WTC11 (cell line): ENCODE data around the gene DRG2. TPM values are rescaled to one million over a fixed set of nuclear protein-coding genes. Genes with fewer than 3 reads are reported as not detected.

Experiments
- ATAC-seq: fragments of 200-7000 bp; cut with Tn5 transposase; 2 replicates; pipeline ENCODE4 v1.10.0; 2021; ENCODE audit warnings: mild to moderate bottlenecking, moderate library complexity
- CTCF ChIA-PET: fragments of 300-600 bp; sonication (Branson Sonifier 250); formaldehyde crosslinking; loops from one replicate; lab custom pipeline; 2021; ENCODE audit warnings: antibody characterized with exemption; lab: Charles Lee
- POLR2A ChIA-PET: fragments of 350-600 bp; sonication (Branson Sonifier 250); formaldehyde crosslinking; loops from one replicate; lab custom pipeline; 2021; ENCODE audit warnings: antibody characterized with exemption; lab: Charles Lee
- DNase-seq: peaks from one replicate; pipeline ENCODE4 v3.0.0; 2021; ENCODE audit warnings: low spot score
- H3K27ac Mint-ChIP-seq: 2 replicates; pipeline ENCODE4 v1.8.0; 2021; ENCODE audit warnings: mixed read lengths
- H3K27me3 Mint-ChIP-seq: 2 replicates; pipeline ENCODE4 v1.8.0; 2021; ENCODE audit warnings: low read depth, mild to moderate bottlenecking, moderate library complexity, mixed read lengths
- H3K36me3 Mint-ChIP-seq: 2 replicates; pipeline ENCODE4 v1.8.0; 2021; ENCODE audit warnings: mixed read lengths
- H3K4me1 Mint-ChIP-seq: 2 replicates; pipeline ENCODE4 v1.8.0; 2022; ENCODE audit warnings: mixed read lengths
- H3K4me3 Mint-ChIP-seq: 2 replicates; pipeline ENCODE4 v1.8.0; 2021; ENCODE audit warnings: mild to moderate bottlenecking, moderate library complexity, mixed read lengths
- H3K9me3 Mint-ChIP-seq: 2 replicates; pipeline ENCODE4 v1.8.0; 2021; ENCODE audit warnings: mixed read lengths
- ATF6 ChIP-seq: sonication (generic); formaldehyde crosslinking; IDR thresholded peaks from 2 replicates; pipeline ENCODE4 v1.8.1; 2023; ENCODE audit warnings: mild to moderate bottlenecking, missing genetic modification reagents
- CREB1 ChIP-seq: sonication (generic); formaldehyde crosslinking; IDR thresholded peaks from 2 replicates; pipeline ENCODE4 v1.8.0; 2023; ENCODE audit warnings: mild to moderate bottlenecking, missing genetic modification reagents
- CTCF ChIP-seq: fragments of 200-600 bp; IDR thresholded peaks from 2 replicates; pipeline ENCODE4 v1.8.0; 2022; ENCODE audit warnings: antibody characterized with exemption
- FOXK1 ChIP-seq: sonication (generic); formaldehyde crosslinking; IDR thresholded peaks from 2 replicates; pipeline ENCODE4 v1.8.0; 2022; ENCODE audit warnings: mild to moderate bottlenecking, moderate library complexity, missing genetic modification reagents
- HMGA2 ChIP-seq: fragments of 250-450 bp; sonication (Bioruptor Pico); IDR thresholded peaks from 2 replicates; pipeline ENCODE4 v1.4.0; 2021; ENCODE audit warnings: mild to moderate bottlenecking, moderate library complexity
- IRF2 ChIP-seq: sonication (generic); formaldehyde crosslinking; IDR thresholded peaks from 2 replicates; pipeline ENCODE4 v1.8.0; 2022; ENCODE audit warnings: low read depth, missing genetic modification reagents, borderline replicate concordance
- JUN ChIP-seq: sonication (generic); formaldehyde crosslinking; IDR thresholded peaks from 2 replicates; pipeline ENCODE4 v1.8.0; 2023; ENCODE audit warnings: mild to moderate bottlenecking, missing genetic modification reagents
- MYBL2 ChIP-seq: sonication (generic); formaldehyde crosslinking; IDR thresholded peaks from 2 replicates; pipeline ENCODE4 v1.8.1; 2023; ENCODE audit warnings: mild to moderate bottlenecking, moderate library complexity, missing genetic modification reagents
- NR2C2 ChIP-seq: sonication (generic); formaldehyde crosslinking; IDR thresholded peaks from 2 replicates; pipeline ENCODE4 v1.8.0; 2022; ENCODE audit warnings: mild to moderate bottlenecking, missing genetic modification reagents
- NR3C1 ChIP-seq: sonication (generic); formaldehyde crosslinking; conservative IDR thresholded peaks from 2 replicates; pipeline ENCODE4 v1.8.1; 2023; ENCODE audit warnings: low read depth, mild to moderate bottlenecking, missing genetic modification reagents
- OVOL2 ChIP-seq: fragments of 250-450 bp; sonication (Bioruptor Pico); IDR thresholded peaks from 2 replicates; pipeline ENCODE4 v1.9.0; 2021; ENCODE audit warnings: mild to moderate bottlenecking, borderline replicate concordance
- SP1 ChIP-seq: sonication (generic); formaldehyde crosslinking; conservative IDR thresholded peaks from 2 replicates; pipeline ENCODE4 v1.8.1; 2022; ENCODE audit warnings: missing genetic modification reagents
- TEAD4 ChIP-seq: sonication (generic); formaldehyde crosslinking; IDR thresholded peaks from 2 replicates; pipeline ENCODE4 v1.8.0; 2022; ENCODE audit warnings: mild to moderate bottlenecking, missing genetic modification reagents
- ZBTB21 ChIP-seq: sonication (generic); formaldehyde crosslinking; IDR thresholded peaks from 2 replicates; pipeline ENCODE4 v1.8.1; 2023; ENCODE audit warnings: mild to moderate bottlenecking, missing genetic modification reagents, borderline replicate concordance
- ZMAT4 ChIP-seq: fragments of 250-450 bp; sonication (Bioruptor Pico); IDR thresholded peaks from 2 replicates; pipeline ENCODE4 v1.9.0; 2021; ENCODE audit warnings: mild to moderate bottlenecking
- ZNF121 ChIP-seq: sonication (generic); formaldehyde crosslinking; IDR thresholded peaks from 2 replicates; pipeline ENCODE4 v1.8.0; 2023; ENCODE audit warnings: missing genetic modification reagents
- ZNF138 ChIP-seq: sonication (generic); formaldehyde crosslinking; conservative IDR thresholded peaks from 2 replicates; pipeline ENCODE4 v1.8.1; 2022; ENCODE audit warnings: mild to moderate bottlenecking, moderate library complexity, missing genetic modification reagents
- ZNF219 ChIP-seq: sonication (generic); formaldehyde crosslinking; IDR thresholded peaks from 2 replicates; pipeline ENCODE4 v1.8.0; 2023; ENCODE audit warnings: missing genetic modification reagents, mild to moderate bottlenecking, borderline replicate concordance
- ZNF281 ChIP-seq: sonication (generic); formaldehyde crosslinking; IDR thresholded peaks from 2 replicates; pipeline ENCODE4 v1.8.0; 2023; ENCODE audit warnings: mild to moderate bottlenecking, missing genetic modification reagents
- ZNF396 ChIP-seq: fragments of 250-450 bp; sonication (Bioruptor Pico); IDR thresholded peaks from 2 replicates; pipeline ENCODE4 v1.8.0; 2021; ENCODE audit warnings: mild to moderate bottlenecking, moderate library complexity, borderline replicate concordance
- total RNA-seq: library from RNA; stranded (reverse); gene quantifications from 3 replicates; pipeline ENCODE4 v1.2.3, GENCODE V29; 2021
- TF ChIP-seq, protein P1 (sequence below): sonication (generic); formaldehyde crosslinking; IDR thresholded peaks from 2 replicates; pipeline ENCODE4 v1.8.0; 2023; ENCODE audit warnings: missing genetic modification reagents
- TF ChIP-seq, protein P2 (sequence below): sonication (generic); formaldehyde crosslinking; IDR thresholded peaks from 2 replicates; pipeline ENCODE4 v1.8.1; 2022; ENCODE audit warnings: missing genetic modification reagents, borderline replicate concordance

Gene DRG2
- total RNA-seq, 1 experiment from 2014 or later = 41.4 TPM

DNA sequence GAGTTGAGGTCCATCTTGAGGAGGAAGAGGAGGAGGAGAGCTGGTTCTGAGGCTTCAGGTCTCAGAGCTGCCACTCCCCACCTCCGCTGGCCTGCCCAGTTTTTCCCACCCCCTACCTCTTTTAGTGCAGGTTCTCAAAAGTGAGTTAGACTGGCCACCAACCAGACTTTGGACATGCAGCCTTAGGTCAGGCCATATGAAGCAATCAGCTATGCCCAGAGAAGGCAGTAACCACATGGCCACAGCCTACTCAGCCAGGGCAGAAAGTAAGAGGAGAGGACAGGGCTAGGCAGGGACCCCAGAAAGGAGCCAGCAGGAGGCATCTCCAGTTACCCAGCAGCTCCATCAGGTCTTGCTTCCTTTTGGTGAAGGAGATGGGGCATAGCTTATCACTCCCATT lies 29.8 kb downstream of the DRG2 start:
- DNase-seq (no peak), ATAC-seq (no peak)
- ChIA-PET POLR2A (interaction anchor here (0.7 kb wide), 1 partner anchor 9 kb away, joined by 3 read pairs; no protein-coding TSS in a partner anchor), CTCF (interaction anchor here (1.8 kb wide), 1 partner anchor 24 kb away, joined by 7 read pairs; no protein-coding TSS in a partner anchor)
- Mint-ChIP-seq H3K36me3 (peaks cover 4% of the 10 kb centered on the region), H3K27me3 (no peaks in the 10 kb centered on the region), H3K27ac (no peak overlapping the region), H3K4me3 (no peak overlapping the region), H3K4me1 (no peaks in the 10 kb centered on the region), H3K9me3 (peaks cover 6% of the 10 kb centered on the region)
- TF ChIP-seq SP1 = no peak
- no peak for TF ChIP-seq MYBL2 (CRISPR knock-in tag)
- no peak for TF ChIP-seq NR2C2 (CRISPR knock-in tag)
- no peak for TF ChIP-seq IRF2 (CRISPR knock-in tag)
- TF ChIP-seq ATF6 (CRISPR knock-in tag) = no peak
- TF ChIP-seq ZNF138 (CRISPR knock-in tag) = no peak
- TF ChIP-seq, protein P1, sequence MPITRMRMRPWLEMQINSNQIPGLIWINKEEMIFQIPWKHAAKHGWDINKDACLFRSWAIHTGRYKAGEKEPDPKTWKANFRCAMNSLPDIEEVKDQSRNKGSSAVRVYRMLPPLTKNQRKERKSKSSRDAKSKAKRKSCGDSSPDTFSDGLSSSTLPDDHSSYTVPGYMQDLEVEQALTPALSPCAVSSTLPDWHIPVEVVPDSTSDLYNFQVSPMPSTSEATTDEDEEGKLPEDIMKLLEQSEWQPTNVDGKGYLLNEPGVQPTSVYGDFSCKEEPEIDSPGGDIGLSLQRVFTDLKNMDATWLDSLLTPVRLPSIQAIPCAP (CRISPR knock-in tag) = no peak
- no peak for TF ChIP-seq NR3C1 (CRISPR knock-in tag)
- TF ChIP-seq HMGA2 = no peak
- TF ChIP-seq ZMAT4 (CRISPR knock-in tag) = no peak
- no peak for TF ChIP-seq ZNF396 (CRISPR knock-in tag)
- no peak for TF ChIP-seq CTCF
- no peak for TF ChIP-seq CREB1 (CRISPR knock-in tag)
- TF ChIP-seq, protein P2, sequence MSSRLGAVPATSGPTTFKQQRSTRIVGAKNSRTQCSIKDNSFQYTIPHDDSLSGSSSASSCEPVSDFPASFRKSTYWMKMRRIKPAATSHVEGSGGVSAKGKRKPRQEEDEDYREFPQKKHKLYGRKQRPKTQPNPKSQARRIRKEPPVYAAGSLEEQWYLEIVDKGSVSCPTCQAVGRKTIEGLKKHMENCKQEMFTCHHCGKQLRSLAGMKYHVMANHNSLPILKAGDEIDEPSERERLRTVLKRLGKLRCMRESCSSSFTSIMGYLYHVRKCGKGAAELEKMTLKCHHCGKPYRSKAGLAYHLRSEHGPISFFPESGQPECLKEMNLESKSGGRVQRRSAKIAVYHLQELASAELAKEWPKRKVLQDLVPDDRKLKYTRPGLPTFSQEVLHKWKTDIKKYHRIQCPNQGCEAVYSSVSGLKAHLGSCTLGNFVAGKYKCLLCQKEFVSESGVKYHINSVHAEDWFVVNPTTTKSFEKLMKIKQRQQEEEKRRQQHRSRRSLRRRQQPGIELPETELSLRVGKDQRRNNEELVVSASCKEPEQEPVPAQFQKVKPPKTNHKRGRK (CRISPR knock-in tag) = no peak
- TF ChIP-seq ZBTB21 = no peak
- no peak for TF ChIP-seq TEAD4 (CRISPR knock-in tag)
- TF ChIP-seq FOXK1 = no peak

GRCh38 chr17:18117982-18118975 lies 30.5 kb downstream of the DRG2 start:
- Mint-ChIP-seq H3K27ac (no peak overlapping the region), H3K36me3 (peaks cover 4% of the 10 kb centered on the region), H3K4me3 (no peak overlapping the region), H3K4me1 (no peaks in the 10 kb centered on the region), H3K9me3 (peaks cover 6% of the 10 kb centered on the region), H3K27me3 (no peaks in the 10 kb centered on the region)
- POLR2A ChIA-PET = interaction anchor here (0.7 kb wide), 1 partner anchor 8 kb away, joined by 3 read pairs; no protein-coding TSS in a partner anchor
- DNase-seq (no peak), ATAC-seq (no peak)
- no peak for TF ChIP-seq ZNF121 (CRISPR knock-in tag)
- no peak for TF ChIP-seq ZNF281 (CRISPR knock-in tag)
- no peak for TF ChIP-seq JUN
- TF ChIP-seq, protein P2 (CRISPR knock-in tag) = no peak
- no peak for TF ChIP-seq ZNF219
- TF ChIP-seq OVOL2 (CRISPR knock-in tag) = no peak
- CTCF ChIA-PET = interaction anchor here (1.8 kb wide), 1 partner anchor 23 kb away, joined by 7 read pairs; no protein-coding TSS in a partner anchor
